Activated B cell treated with CpG ODN at 0.5 μM for 24 hours (primary cell): ENCODE measurements around the gene RALGAPA2. TPM values are rescaled to one million over a fixed set of nuclear protein-coding genes. Genes with fewer than 3 reads are reported as not detected.
A peak's percentile ranks its signal among the peaks of the same experiment; 100 is the strongest.

Experiments used
- ATAC-seq: fragments of 200-7000 bp; cut with Tn5 transposase; one replicate; pipeline ENCODE4 v1.10.0; 2021; ENCODE audit warnings: low read depth, mild to moderate bottlenecking, moderate library complexity
- CTCF ChIA-PET: fragments of 350-600 bp; sonication (Branson Sonifier 250); formaldehyde crosslinking; loops from one replicate; lab custom pipeline; 2021; ENCODE audit warnings: antibody characterized with exemption; lab: Charles Lee
- POLR2A ChIA-PET: fragments of 350-600 bp; sonication (Branson Sonifier 250); formaldehyde crosslinking; loops from one replicate; lab custom pipeline; 2021; ENCODE audit warnings: antibody characterized with exemption; lab: Charles Lee
- DNase-seq: peaks from one replicate; pipeline ENCODE4 v3.0.0; 2022
- H3K27ac Mint-ChIP-seq: one replicate; pipeline ENCODE4 v1.8.0; 2020; ENCODE audit warnings: mixed read lengths
- H3K27me3 Mint-ChIP-seq: one replicate; pipeline ENCODE4 v1.8.0; 2021; ENCODE audit warnings: mixed read lengths
- H3K36me3 Mint-ChIP-seq: one replicate; pipeline ENCODE4 v1.8.0; 2021; ENCODE audit warnings: low read depth, mixed read lengths
- H3K4me1 Mint-ChIP-seq: one replicate; pipeline ENCODE4 v1.8.0; 2021; ENCODE audit warnings: mixed read lengths
- H3K4me3 Mint-ChIP-seq: one replicate; pipeline ENCODE4 v1.8.0; 2020; ENCODE audit warnings: mild to moderate bottlenecking, mixed read lengths
- H3K9me3 Mint-ChIP-seq: one replicate; pipeline ENCODE4 v1.8.0; 2020; ENCODE audit warnings: mixed read lengths
- CTCF ChIP-seq: fragments of 200-600 bp; IDR thresholded peaks from one replicate; pipeline ENCODE4 v1.8.0; 2022; ENCODE audit warnings: antibody characterized with exemption, mild to moderate bottlenecking
- intact Hi-C: fragments of 100-400 bp; cut with micrococcal nuclease; formaldehyde crosslinking; loops from one replicate; pipeline ENCODE4 v1.15.1; 2024
- total RNA-seq: library from RNA; stranded (reverse); gene quantifications from 2 replicates; pipeline ENCODE4 v1.2.3, GENCODE V29; 2022

The RALGAPA2 gene
- total RNA-seq, 1 donor from 2014 or later = 19.2 TPM

GRCh38 chr20:20606881-20607280, 105.6 kb downstream of the RALGAPA2 start:
- ChIA-PET CTCF (interaction anchor here (2.7 kb wide), 1 partner anchor 13 kb away, joined by 6 read pairs; no protein-coding TSS in a partner anchor), POLR2A (no interaction called here)
- intact Hi-C loops = no loop called here
- H3K27me3 Mint-ChIP-seq = no peaks in the 10 kb centered on the region
- TF ChIP-seq CTCF = no peak
- no peaks in the 10 kb centered on the region for H3K9me3 Mint-ChIP-seq
- H3K4me3 Mint-ChIP-seq = no peak overlapping the region
- peaks cover 7% of the 10 kb centered on the region for H3K4me1 Mint-ChIP-seq
- peaks cover 42% of the 10 kb centered on the region for H3K36me3 Mint-ChIP-seq
- no peak overlapping the region for H3K27ac Mint-ChIP-seq
- DNase-seq (no peak), ATAC-seq (no peak)

- H3K27ac Mint-ChIP-seq = no peak overlapping the region
- no peak overlapping the region for H3K4me3 Mint-ChIP-seq
- H3K27me3 Mint-ChIP-seq = no peaks in the 10 kb centered on the region
- intact Hi-C loops = no loop called here
- no peak for ATAC-seq
- ChIA-PET CTCF (no interaction called here), POLR2A (no interaction called here)
- H3K36me3 Mint-ChIP-seq = peaks cover 44% of the 10 kb centered on the region
- no peak for DNase-seq
- no peak for TF ChIP-seq CTCF
- H3K9me3 Mint-ChIP-seq = no peaks in the 10 kb centered on the region
- peaks cover 7% of the 10 kb centered on the region for H3K4me1 Mint-ChIP-seq
These were observed 106.4 kb downstream of the RALGAPA2 start for GRCh38 chr20:20606050-20606449.

- Mint-ChIP-seq H3K36me3 (peaks cover 47% of the 10 kb centered on the region), H3K27me3 (no peaks in the 10 kb centered on the region), H3K4me3 (no peak overlapping the region), H3K4me1 (peaks cover 7% of the 10 kb centered on the region), H3K27ac (no peak overlapping the region), H3K9me3 (no peaks in the 10 kb centered on the region)
- ChIA-PET CTCF (no interaction called here), POLR2A (no interaction called here)
- intact Hi-C loops = no loop called here
- ATAC-seq (no peak), DNase-seq (no peak)
- TF ChIP-seq CTCF = no peak
These were observed 107.5 kb downstream of the RALGAPA2 start for GRCh38 chr20:20604907-20605306.

GRCh38 chr20:20604357-20604756, 108.1 kb downstream of the RALGAPA2 start:
- no peak for DNase-seq
- Mint-ChIP-seq H3K4me3 (no peak overlapping the region), H3K4me1 (peaks cover 7% of the 10 kb centered on the region), H3K36me3 (peaks cover 47% of the 10 kb centered on the region), H3K27me3 (no peaks in the 10 kb centered on the region), H3K9me3 (no peaks in the 10 kb centered on the region), H3K27ac (no peak overlapping the region)
- ATAC-seq = no peak
- ChIA-PET POLR2A (no interaction called here), CTCF (interaction anchor here (0.7 to 1.4 kb wide), 2 partner anchors 10 to 521 kb away, joined by 3 to 12 read pairs; no protein-coding TSS in a partner anchor)
- intact Hi-C loops = no loop called here
- no peak for TF ChIP-seq CTCF

GRCh38 chr20:20603339-20603990, 109.0 kb downstream of the RALGAPA2 start:
- Mint-ChIP-seq H3K9me3 (no peaks in the 10 kb centered on the region), H3K36me3 (peaks cover 50% of the 10 kb centered on the region), H3K4me3 (no peak overlapping the region), H3K27me3 (no peaks in the 10 kb centered on the region), H3K27ac (no peak overlapping the region), H3K4me1 (peaks cover 7% of the 10 kb centered on the region)
- POLR2A ChIA-PET = no interaction called here
- intact Hi-C loops = no loop called here
- ATAC-seq (peak; percentile 56), DNase-seq (no peak)
- no peak for TF ChIP-seq CTCF
- CTCF ChIA-PET = interaction anchor here (0.7 to 1.4 kb wide), 2 partner anchors 9 to 520 kb away, joined by 3 to 12 read pairs; no protein-coding TSS in a partner anchor
